Heart right ventricle (tissue), 16 donors: ENCODE results near the gene FYN. TPM values are rescaled to one million over a fixed set of nuclear protein-coding genes. Genes with fewer than 3 reads are reported as not detected.
"Not testable (repeated sequence)": the region's sequence is repeated elsewhere in the genome, so short reads cannot be mapped to it uniquely, and the experiment has no call there.

Experiments used
- ATAC-seq, 8 donors: fragments of 200-7000 bp; cut with Tn5 transposase; one replicate each; pipeline ENCODE4 v1.9.1; 2020; ENCODE audit warnings: mild to moderate bottlenecking in 8 of 8, moderate library complexity in 8 of 8, moderate number of reproducible peaks in 1 of 8
- DNase-seq, 2 donors: peaks; one replicate each; pipeline ENCODE4 v3.0.0-alpha.2; 2020
- H3K27ac ChIP-seq, 10 donors: fragments of 200-600 bp; sonication (generic) in 2 of 10; one replicate each; pipeline versions ENCODE4 v1.5.0 to v1.8.0; 2020 to 2022; ENCODE audit warnings: mild to moderate bottlenecking in 3 of 10
- H3K27me3 ChIP-seq, 7 donors: fragments of 200-600 bp; one replicate each; pipeline ENCODE4 v1.8.0; 2021 to 2022; ENCODE audit warnings: mild to moderate bottlenecking in 2 of 7
- H3K36me3 ChIP-seq, 9 donors: fragments of 200-600 bp; sonication (generic) in 1 of 9; one replicate each; pipeline versions ENCODE4 v1.5.0 to v1.8.0; 2020 to 2022; ENCODE audit warnings: mild to moderate bottlenecking in 2 of 9
- H3K4me1 ChIP-seq, 9 donors: fragments of 200-600 bp; sonication (generic) in 1 of 9; one replicate each; pipeline versions ENCODE4 v1.5.0 to v1.8.0; 2020 to 2022; ENCODE audit warnings: mild to moderate bottlenecking in 4 of 9
- H3K4me3 ChIP-seq, 10 donors: fragments of 200-600 bp; sonication (generic) in 2 of 10; one replicate each; pipeline versions ENCODE4 v1.5.0 to v1.8.0; 2020 to 2022; ENCODE audit warnings: mild to moderate bottlenecking in 7 of 10, moderate library complexity in 2 of 10
- H3K9me3 ChIP-seq, 11 donors: fragments of 200-600 bp in 10 of 11; sonication (generic) in 2 of 11; one replicate each; pipeline versions ENCODE4 v1.5.0 to v1.8.0; 2013 to 2022; ENCODE audit warnings: mild to moderate bottlenecking in 2 of 11, control low read depth in 1 of 11, moderate library complexity in 1 of 11
- CTCF ChIP-seq, 9 donors: fragments of 200-600 bp; sonication (generic) in 2 of 9; IDR thresholded peaks; one replicate each; pipeline versions ENCODE4 v1.5.0 to v1.8.0; 2021 to 2022; ENCODE audit warnings: antibody characterized with exemption in 9 of 9, mild to moderate bottlenecking in 5 of 9, moderate library complexity in 1 of 9
- WGBS, 2 donors: extraction: QIAGEN DNeasy Blood & Tissue Kit; methylation state at CpG; one replicate each; pipeline ENCODE4 v1.1.7; 2013; ENCODE audit warnings: inconsistent platforms in 1 of 2; 5-methylcytosine and 5-hydroxymethylcytosine counted together
- intact Hi-C, 10 donors: fragments of 100-400 bp; cut with DNase I; formaldehyde crosslinking; loops; one replicate each; pipeline versions ENCODE4 v1.11.1 to v1.14.2; 2022
- polyA plus RNA-seq, 2 donors: library from polyadenylated mRNA; stranded (reverse); fragments of 200-250 nt; gene quantifications; one replicate each; pipeline ENCODE4 v1.2.3, GENCODE V29; 2013
- total RNA-seq, 10 donors: library from RNA; stranded (reverse); fragmentation: NEBNext Ultra II Directional in 3 of 10; extraction: Animal tissue kit (Norgen Biotek cat#: 25700) in 3 of 10; gene quantifications; one replicate each; pipeline versions ENCODE4 v1.2.1 to v1.2.4, GENCODE V29; 2021 to 2023
- donor health status: Arrhythmogenic right ventricular cardiomyopathy.
- donor health status: ischemic (EF 13 %, LVEDD 7.1; RV severe dilation, severe dysfunction).
- donor health status: healthy with polysubstance abuse.
- donor health status: DM: no; HTN: yes; CAD: no.
- donor health status: DM: no; HTN: no; CAD: no.
- donor health status: ischemic (EF 25% LVEDD 6.9; RV normal size, moderate dysfunction).
- donor health status: ischemic (EF 25% LVEDD 5.7; RV mildly dilated, moderate dysfunction).
- donor health status: healthy.
- donor health status: DM: yes; HTN: yes; CAD: no.
- donor health status: Ischemic cardiomyopathy.
- donor health status: ischemic (EF 35%, LVEDD 5.7; RV mildly dilated, moderate dysfunction).
- donor health status: nonischemic (EF 11% LVEDD 7.7; RV severe dilation, severe dysfunction).
- donor health status: DM: yes; HTN: yes; CAD: no.
- donor health status: PGD.
- donor health status: ischemic (EF 29% LVEDD 5.4; RV normal size, mild dysfunction).
- donor health status: nonischemic (EF 23%, LVEDD 6.1; RV moderate dilation, normal function).

FYN gene
- total and polyA plus RNA-seq, 12 donors: 19.1 to 58.1 (median 42.2) TPM

GRCh38 chr6:111644893-111645430, 228.3 kb downstream of the FYN start:
- Histone ChIP-seq H3K9me3 (no peaks in the 10 kb centered on the region), H3K27ac (no peak overlapping the region), H3K4me1 (peaks cover 0 to 14% (median 0%) of the 10 kb centered on the region in 9 donors), H3K4me3 (no peak overlapping the region), H3K27me3 (no peaks in the 10 kb centered on the region), H3K36me3 (no peaks in the 10 kb centered on the region)
- WGBS, 2 donors: 50 to 76% methylated on average over 4 of the region's 4 CpGs
- intact Hi-C loops: loop anchor here (5.0 to 10.0 kb wide), 8 partner anchors 160 to 390 kb away; partner anchors contain the start of gene REV3L (in 3 of the 10)
- TF ChIP-seq CTCF (IDR thresholded peaks at IDR 0.05): no peak
- DNase-seq: no peak
- ATAC-seq: no peak

- Histone ChIP-seq H3K27me3 (no peaks in the 10 kb centered on the region), H3K36me3 (no peaks in the 10 kb centered on the region), H3K9me3 (no peaks in the 10 kb centered on the region), H3K4me3 (no peak overlapping the region), H3K27ac (no peak overlapping the region), H3K4me1 (peaks cover 0 to 14% (median 0%) of the 10 kb centered on the region in 9 donors)
- WGBS, 2 donors: 13 to 21% methylated on average over 7 of the region's 7 CpGs
- intact Hi-C loops: loop anchor here (1.0 to 10.0 kb wide), 12 partner anchors 37 to 388 kb away; partner anchors contain the start of genes REV3L (in 3 of the 10) and TRAF3IP2 (in 2 of the 10)
- ATAC-seq: peak; percentile 83 to 95 (median 92)
- DNase-seq: peak; percentile 52 to 78
- TF ChIP-seq CTCF (IDR thresholded peaks at IDR 0.05): peak; percentile 43 to 81 (median 64)
Measured at GRCh38 chr6:111642463-111643158, 230.6 kb downstream of the FYN start.

GRCh38 chr6:111639266-111639665, 234.0 kb downstream of the FYN start:
- no peaks in the 10 kb centered on the region for H3K36me3 ChIP-seq
- intact Hi-C loops: no loop called here
- TF ChIP-seq CTCF (IDR thresholded peaks at IDR 0.05): no peak
- no peaks in the 10 kb centered on the region for H3K9me3 ChIP-seq
- H3K27ac ChIP-seq: no peak overlapping the region
- no peak for ATAC-seq
- H3K27me3 ChIP-seq: no peaks in the 10 kb centered on the region
- H3K4me1 ChIP-seq: peaks cover 0 to 10% (median 0%) of the 10 kb centered on the region in 9 donors
- no peak for DNase-seq
- H3K4me3 ChIP-seq: no peak overlapping the region

GRCh38 chr6:111634981-111635380, 238.3 kb downstream of the FYN start:
- H3K27ac ChIP-seq, H3K36me3 ChIP-seq, ATAC-seq, intact Hi-C loops, H3K4me1 ChIP-seq, DNase-seq, H3K27me3 ChIP-seq, H3K9me3 ChIP-seq, H3K4me3 ChIP-seq: not testable (repeated sequence)
- 78 to 100% methylated on average over 1 of the region's 1 CpG for WGBS, 2 donors

- Histone ChIP-seq H3K9me3 (peaks cover 0 to 9% (median 0%) of the 10 kb centered on the region in 11 donors), H3K27ac (no peak overlapping the region), H3K4me1 (peaks cover 0 to 4% (median 2%) of the 10 kb centered on the region in 9 donors), H3K4me3 (no peak overlapping the region), H3K27me3 (no peaks in the 10 kb centered on the region), H3K36me3 (no peaks in the 10 kb centered on the region)
- no peak for TF ChIP-seq CTCF (IDR thresholded peaks at IDR 0.05)
- ATAC-seq (no peak), DNase-seq (no peak)
- intact Hi-C loops: no loop called here
- 73 to 81% methylated on average over 1 of the region's 1 CpG for WGBS, 2 donors
Measured at GRCh38 chr6:111633822-111634221, 239.4 kb downstream of the FYN start.
